Choroid plexus epithelial cell (primary cell): ENCODE results near the gene BRF1.

Experiments used
- DNase-seq: peaks from one replicate; pipeline ENCODE4 v3.0.0-alpha.2; 2010; ENCODE audit warnings: low read depth
- H3K4me3 ChIP-seq: 2 replicates; pipeline ENCODE4 v1.5.1; 2011; ENCODE audit warnings: low read depth, mild to moderate bottlenecking, control low read depth, low read length, moderate library complexity
- TF ChIP-seq, protein P1 (sequence below): conservative IDR thresholded peaks from 2 replicates; pipeline ENCODE4 v1.5.1; 2011; ENCODE audit warnings: low read depth, mild to moderate bottlenecking, control low read depth, inconsistent platforms, low read length, moderate library complexity

The BRF1 gene

DNA sequence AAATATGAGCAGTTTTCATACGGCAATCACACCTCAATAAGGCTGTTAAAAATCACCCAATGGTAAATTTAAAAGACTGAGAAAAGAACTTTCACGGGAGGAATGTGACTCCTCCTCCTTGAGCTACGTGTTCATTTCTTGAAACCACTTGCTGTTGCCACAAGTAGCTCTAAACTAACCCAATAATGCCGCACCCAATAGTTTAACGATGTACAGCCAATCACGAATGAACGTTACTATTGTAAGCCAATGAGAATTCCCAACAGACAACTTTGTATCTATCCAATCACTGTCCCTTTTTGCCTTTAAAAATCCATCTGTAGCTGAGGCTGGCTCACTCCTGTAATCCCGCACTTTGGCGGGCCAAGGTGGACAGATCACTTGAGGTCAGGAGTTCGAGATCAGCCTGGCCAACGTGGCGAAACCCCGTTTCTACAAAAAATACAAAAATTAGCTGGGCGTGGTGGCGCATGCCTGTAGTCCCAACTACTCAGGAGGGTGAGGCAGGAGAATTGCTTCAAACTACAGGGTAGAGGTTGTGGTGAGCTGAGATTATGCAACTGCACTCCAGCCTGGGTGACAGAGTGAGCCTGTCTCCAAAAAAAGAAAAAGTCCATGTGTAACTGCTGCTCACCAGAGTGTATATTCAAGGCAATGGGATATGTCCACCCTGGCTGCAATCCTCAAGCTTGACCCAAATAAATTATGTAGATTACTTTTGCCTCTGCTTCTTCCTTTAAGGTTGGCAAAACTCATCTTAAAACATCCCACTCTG is 76.8 kb downstream of the BRF1 start:
- DNase-seq: no peak
- TF ChIP-seq, protein P1, sequence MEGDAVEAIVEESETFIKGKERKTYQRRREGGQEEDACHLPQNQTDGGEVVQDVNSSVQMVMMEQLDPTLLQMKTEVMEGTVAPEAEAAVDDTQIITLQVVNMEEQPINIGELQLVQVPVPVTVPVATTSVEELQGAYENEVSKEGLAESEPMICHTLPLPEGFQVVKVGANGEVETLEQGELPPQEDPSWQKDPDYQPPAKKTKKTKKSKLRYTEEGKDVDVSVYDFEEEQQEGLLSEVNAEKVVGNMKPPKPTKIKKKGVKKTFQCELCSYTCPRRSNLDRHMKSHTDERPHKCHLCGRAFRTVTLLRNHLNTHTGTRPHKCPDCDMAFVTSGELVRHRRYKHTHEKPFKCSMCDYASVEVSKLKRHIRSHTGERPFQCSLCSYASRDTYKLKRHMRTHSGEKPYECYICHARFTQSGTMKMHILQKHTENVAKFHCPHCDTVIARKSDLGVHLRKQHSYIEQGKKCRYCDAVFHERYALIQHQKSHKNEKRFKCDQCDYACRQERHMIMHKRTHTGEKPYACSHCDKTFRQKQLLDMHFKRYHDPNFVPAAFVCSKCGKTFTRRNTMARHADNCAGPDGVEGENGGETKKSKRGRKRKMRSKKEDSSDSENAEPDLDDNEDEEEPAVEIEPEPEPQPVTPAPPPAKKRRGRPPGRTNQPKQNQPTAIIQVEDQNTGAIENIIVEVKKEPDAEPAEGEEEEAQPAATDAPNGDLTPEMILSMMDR: no peak
- H3K4me3 ChIP-seq: no peak overlapping the region

DNA sequence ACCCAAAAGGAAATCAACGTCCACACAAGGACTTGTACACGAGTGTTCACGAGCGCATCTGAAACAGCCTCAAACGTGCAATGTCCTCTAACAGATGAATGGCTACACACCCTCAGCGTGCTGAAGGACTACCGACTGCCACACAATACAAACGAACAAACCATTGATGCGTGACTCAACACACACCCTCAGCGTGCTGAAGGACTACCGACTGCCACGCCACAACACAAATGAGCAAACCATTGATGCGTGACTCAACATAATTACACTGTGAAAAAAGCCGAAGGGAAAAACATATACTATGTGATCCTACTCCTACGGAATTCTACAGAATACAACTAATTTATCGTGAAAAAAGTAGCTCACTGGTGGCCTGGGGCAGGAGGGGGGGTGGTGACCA is 77.5 kb downstream of the BRF1 start:
- H3K4me3 ChIP-seq: no peak overlapping the region
- TF ChIP-seq, protein P1: no peak
- no peak for DNase-seq

DNA sequence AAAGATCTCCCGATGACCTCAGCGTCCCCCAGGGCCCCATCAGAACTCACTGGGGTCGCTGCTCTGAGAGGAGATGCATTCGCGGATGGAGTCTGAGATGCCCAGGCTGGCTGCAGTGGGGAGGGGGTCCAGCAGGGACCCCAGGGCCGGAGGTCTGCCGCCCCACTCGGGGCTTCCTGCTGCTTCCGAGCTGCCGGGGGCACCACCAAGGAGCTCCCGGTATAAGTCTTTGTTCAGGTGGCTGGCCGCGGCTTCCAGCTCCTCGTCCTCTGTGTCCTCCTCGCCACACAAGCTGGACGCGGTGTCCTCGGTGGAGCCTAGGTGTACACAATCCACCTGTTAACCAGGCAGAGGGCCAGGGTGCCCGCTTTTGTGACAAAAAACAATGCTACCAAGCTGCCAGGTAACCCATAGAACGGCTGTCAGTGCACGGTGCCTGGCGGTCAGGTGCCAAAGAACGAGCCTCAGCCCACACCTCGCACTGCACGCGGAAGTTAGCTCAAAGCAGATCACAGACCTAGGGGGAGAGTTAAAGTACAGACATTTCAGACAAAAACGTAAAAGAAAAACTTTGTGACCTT is 79.1 kb downstream of the BRF1 start:
- DNase-seq: no peak
- H3K4me3 ChIP-seq: no peak overlapping the region
- TF ChIP-seq, protein P1: no peak

GRCh38 chr14:105220699-105221597 is 79.9 kb downstream of the BRF1 start:
- no peak for DNase-seq
- TF ChIP-seq, protein P1: no peak
- H3K4me3 ChIP-seq: no peak overlapping the region

DNA sequence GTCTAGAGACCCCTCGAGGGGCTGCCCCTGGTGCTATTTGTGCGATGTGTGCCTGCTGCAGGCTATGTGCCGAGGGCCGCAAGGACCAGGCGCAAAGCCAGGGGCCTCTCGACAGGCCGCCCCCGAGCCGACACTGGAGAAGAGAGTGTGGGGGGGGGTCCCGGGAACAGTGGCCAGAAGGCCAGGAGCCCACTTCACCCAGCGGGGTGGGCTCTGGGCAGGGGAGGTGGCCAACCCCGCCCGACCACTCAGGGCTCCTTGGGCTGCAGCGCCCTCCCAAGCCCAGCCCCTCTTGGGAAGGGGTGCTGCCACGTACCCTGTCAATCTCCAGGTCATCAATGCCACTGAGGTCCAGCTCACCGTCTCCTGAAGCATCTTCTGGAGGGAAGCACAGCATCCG is 81.0 kb downstream of the BRF1 start:
- H3K4me3 ChIP-seq: no peak overlapping the region
- DNase-seq: no peak
- TF ChIP-seq, protein P1: no peak

GRCh38 chr14:105219043-105219612 is 81.7 kb downstream of the BRF1 start:
- H3K4me3 ChIP-seq: no peak overlapping the region
- TF ChIP-seq, protein P1: no peak
- no peak for DNase-seq
